Stimulated activated CD4-positive, alpha-beta T cell treated with anti-CD3 and anti-CD28 coated beads, Interleukin-4, amount 100 ng/mL, for 4 hours (primary cell): Measurements from ENCODE around the gene RNU1-3.
"Not testable (repeated sequence)": the region's sequence is repeated elsewhere in the genome, so short reads cannot be mapped to it uniquely, and the experiment has no call there.

ENCODE experiments used
- DNase-seq, 2 experiments: peaks; one replicate each; pipeline ENCODE4 v3.0.0-alpha.2; 2020

Gene RNU1-3

GRCh38 chr1:16636551-16637195 lies 30.1 kb downstream of the RNU1-3 start:
- DNase-seq, result not testable (repeated sequence)

- DNase-seq, result not testable (repeated sequence)
Measured at GRCh38 chr1:16635959-16636358, 30.8 kb downstream of the RNU1-3 start.

GRCh38 chr1:16633540-16634282 lies 33.0 kb downstream of the RNU1-3 start:
- DNase-seq, result not testable (repeated sequence)

GRCh38 chr1:16632044-16632850 lies 34.5 kb downstream of the RNU1-3 start:
- DNase-seq, result not testable (repeated sequence)

- no peak for DNase-seq
Measured at GRCh38 chr1:16631248-16632043, 35.3 kb downstream of the RNU1-3 start.

GRCh38 chr1:16630661-16631247 lies 36.0 kb downstream of the RNU1-3 start:
- DNase-seq, result no peak

- not testable (repeated sequence) for DNase-seq
Measured at GRCh38 chr1:16629916-16630530, 36.7 kb downstream of the RNU1-3 start.

GRCh38 chr1:16628361-16629111 lies 38.2 kb downstream of the RNU1-3 start:
- no peak for DNase-seq

GRCh38 chr1:16626409-16626983 lies 40.3 kb downstream of the RNU1-3 start:
- DNase-seq, result not testable (repeated sequence)

GRCh38 chr1:16625497-16626408 lies 41.0 kb downstream of the RNU1-3 start:
- no peak for DNase-seq

- not testable (repeated sequence) for DNase-seq
Measured at GRCh38 chr1:16623812-16624719, 42.7 kb downstream of the RNU1-3 start.

- DNase-seq, result not testable (repeated sequence)
Measured at GRCh38 chr1:16623337-16623736, 43.4 kb downstream of the RNU1-3 start.

GRCh38 chr1:16621681-16622315 lies 45.0 kb downstream of the RNU1-3 start:
- peak in 1 of 2 experiments; percentile 1 for DNase-seq

- DNase-seq, result no peak
Measured at GRCh38 chr1:16621300-16621658, 45.5 kb downstream of the RNU1-3 start.

- peak in 1 of 2 experiments; percentile 2 for DNase-seq
Measured at GRCh38 chr1:16619803-16620501, 46.8 kb downstream of the RNU1-3 start.

- no peak for DNase-seq
Measured at GRCh38 chr1:16618719-16619118, 48.0 kb downstream of the RNU1-3 start.
